Placental epithelial cell (primary cell): ENCODE results near the gene KIF18B. TPM values are rescaled to one million over a fixed set of nuclear protein-coding genes. Genes with fewer than 3 reads are reported as not detected.

Experiments used
- small RNA-seq: library from RNA; depleted of rRNA; stranded (forward); fragments of <200 nt; gene quantifications from one replicate; pipeline ENCODE3, GENCODE V24; 2012
- total RNA-seq: library from RNA; depleted of rRNA; stranded (reverse); fragments of >200 nt; gene quantifications from 2 replicates; pipeline ENCODE4 v1.2.3, GENCODE V29; 2012

Gene KIF18B
- 1.7 and 2.4 TPM in 2 replicates for total RNA-seq

DNA sequence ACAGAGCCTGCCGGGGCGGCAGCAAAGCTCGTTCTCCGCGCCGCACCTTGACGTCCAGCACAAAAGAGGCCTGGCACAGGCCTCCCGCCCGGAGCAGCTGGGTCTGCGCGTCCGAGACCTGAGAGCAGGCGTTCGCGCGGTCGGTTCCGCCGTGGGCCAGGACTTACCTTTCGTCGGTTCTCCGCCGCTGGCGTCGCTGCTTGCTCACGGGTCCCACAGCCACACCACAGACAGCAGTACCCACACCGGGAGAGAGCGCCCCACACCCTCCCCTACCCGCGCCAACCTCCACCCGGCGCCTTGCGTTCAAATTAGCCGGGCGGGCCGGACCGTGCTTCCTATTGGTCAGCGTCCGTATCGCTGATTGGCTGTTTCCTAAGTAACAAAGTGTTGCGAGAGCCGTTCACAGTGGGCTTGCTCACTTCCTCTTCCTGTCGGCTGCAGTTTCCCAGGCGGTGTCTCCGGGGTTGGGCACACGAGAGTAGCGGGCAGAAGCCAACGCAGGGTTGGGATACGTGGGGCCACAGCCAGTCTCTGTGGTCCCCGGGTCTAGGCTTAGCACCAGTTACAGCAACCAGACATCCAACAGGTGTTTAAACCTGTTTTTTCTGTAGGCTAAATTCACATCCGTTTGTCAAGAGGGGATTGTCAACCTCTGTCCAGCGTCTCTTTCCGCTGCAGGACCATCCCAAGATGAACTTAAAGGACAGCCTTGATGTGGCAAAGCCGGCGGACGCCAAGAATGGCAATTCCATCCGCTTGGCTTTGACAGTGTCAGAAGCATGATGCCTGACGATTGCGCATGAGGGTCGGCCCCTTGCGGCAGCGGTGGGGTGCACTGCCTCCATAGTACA, at the start of gene KIF18B:
KIF18B (minus strand) TSS at position 313 of the 854 bp plus-strand sequence. CDS start 11,429 bp downstream, outside the sequence.

GRCh38 chr17:44968225-44969143, 20.9 kb upstream of the KIF18B start, which contains the start of gene C1QL1:
Gene C1QL1, minus strand, starts transcription at chr17:44968303. Its CDS starts 255 bp downstream, at chr17:44968048.

DNA sequence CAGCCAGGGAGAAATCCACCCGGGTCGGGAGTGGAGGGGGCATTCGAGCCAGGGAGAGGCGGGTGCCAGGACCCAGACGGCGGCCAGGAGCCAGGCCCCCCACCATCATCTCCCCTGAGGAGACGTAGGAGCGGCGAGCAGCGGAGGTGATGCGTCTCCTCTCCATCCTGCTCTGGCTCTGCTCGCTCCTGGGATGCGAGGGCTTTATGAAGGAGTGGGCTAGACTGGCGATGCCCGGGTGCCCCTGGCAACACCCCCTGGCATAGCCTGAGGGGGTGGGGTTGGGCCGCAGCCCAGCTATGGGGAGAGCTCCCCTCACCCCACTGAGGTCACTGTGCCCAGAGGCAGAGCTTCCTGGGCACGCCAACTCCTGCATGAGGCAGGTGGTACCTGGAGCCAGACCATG, 32.2 kb downstream of the KIF18B start, which contains the start of gene GFAP:
GFAP (minus strand) TSS at position 180 of the 406 bp plus-strand sequence; CDS start at position 166, 14 bp downstream.

GRCh38 chr17:44899074-44899782, 48.3 kb downstream of the KIF18B start, which contains the start of gene EFTUD2:
Gene EFTUD2, minus strand, starts transcription at chr17:44899445. Its CDS starts 4,924 bp downstream, at chr17:44894521.

Small RNA genes lying within 50 kb of the gene (small RNA-seq; reads per million reads assigned to genes)
- not detected for gene AC015936.2
- gene CCDC103, result not detected
- gene MIR6783, result 1.5 reads per million, percentile 70 among the genes with 10 or more reads in this experiment
- gene RN7SL405P, result not detected

Other genes with a start within 250 kb of the KIF18B start
- gene DBF4B, start 239.1 kb downstream of the KIF18B start, total RNA-seq, result 2.5 and 4.3 TPM in 2 replicates
- gene ADAM11, start 188.8 kb downstream of the KIF18B start, total RNA-seq, result 2.6 and 6.3 TPM in 2 replicates
- gene GJC1, start 117.5 kb downstream of the KIF18B start, total RNA-seq, result 9.3 and 10.6 TPM in 2 replicates
- not detected in 2 replicates for gene HIGD1B, start 99.9 kb downstream of the KIF18B start, total RNA-seq
- 75.8 and 92.3 TPM in 2 replicates for gene EFTUD2, start 48.3 kb downstream of the KIF18B start, total RNA-seq
- gene GFAP, start 32.3 kb downstream of the KIF18B start, total RNA-seq, result under 0.01 and 0.11 TPM in 2 replicates
- gene C1QL1, start 20.5 kb upstream of the KIF18B start, total RNA-seq, result 0.39 and 0.65 TPM in 2 replicates
- gene DCAKD, start 103.9 kb upstream of the KIF18B start, total RNA-seq, result 89.6 and 123 TPM in 2 replicates
- 61.6 and 71.8 TPM in 2 replicates for gene NMT1, start 113.5 kb upstream of the KIF18B start, total RNA-seq
- 143 and 169 TPM in 2 replicates for gene PLCD3, start 184.7 kb upstream of the KIF18B start, total RNA-seq
- gene ACBD4, start 187.9 kb upstream of the KIF18B start, total RNA-seq, result 2.5 and 4.3 TPM in 2 replicates
- 11.4 and 18.5 TPM in 2 replicates for gene HEXIM1, start 200.7 kb upstream of the KIF18B start, total RNA-seq
- gene HEXIM2, start 214.1 kb upstream of the KIF18B start, total RNA-seq, result 5.9 and 11.0 TPM in 2 replicates